ENCODE data around the gene SPATA46.

The SPATA46 gene

DNA sequence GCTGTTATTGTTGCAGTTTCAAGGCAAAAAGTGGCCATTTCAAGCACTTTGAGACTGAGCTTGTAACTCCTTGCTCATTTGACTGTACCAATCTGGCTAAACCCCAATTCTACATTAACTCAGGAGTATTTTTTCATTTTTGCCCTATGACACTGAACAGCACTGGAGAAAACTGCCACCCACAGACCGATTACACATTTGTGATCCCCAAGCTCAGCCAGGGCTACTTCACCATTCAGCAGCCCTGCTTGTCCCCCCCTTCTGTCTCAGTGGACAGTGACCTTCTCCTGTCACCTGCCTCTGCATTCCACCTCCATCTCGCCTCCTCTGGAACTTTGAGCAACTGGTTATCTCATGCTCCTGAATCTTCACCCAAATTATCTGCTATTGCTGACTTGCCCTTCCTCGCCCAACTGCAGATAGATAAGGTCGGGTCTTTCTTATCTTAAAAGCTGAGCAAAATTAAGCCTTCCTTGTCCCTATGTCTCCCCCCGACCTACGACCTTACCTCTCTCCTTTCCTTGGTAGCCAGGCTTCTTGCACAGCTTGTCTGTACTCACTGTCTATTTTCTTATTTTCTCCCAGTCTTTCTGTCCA is 25.3 kb downstream of the SPATA46 start:
- no peak for DNase-seq

DNA sequence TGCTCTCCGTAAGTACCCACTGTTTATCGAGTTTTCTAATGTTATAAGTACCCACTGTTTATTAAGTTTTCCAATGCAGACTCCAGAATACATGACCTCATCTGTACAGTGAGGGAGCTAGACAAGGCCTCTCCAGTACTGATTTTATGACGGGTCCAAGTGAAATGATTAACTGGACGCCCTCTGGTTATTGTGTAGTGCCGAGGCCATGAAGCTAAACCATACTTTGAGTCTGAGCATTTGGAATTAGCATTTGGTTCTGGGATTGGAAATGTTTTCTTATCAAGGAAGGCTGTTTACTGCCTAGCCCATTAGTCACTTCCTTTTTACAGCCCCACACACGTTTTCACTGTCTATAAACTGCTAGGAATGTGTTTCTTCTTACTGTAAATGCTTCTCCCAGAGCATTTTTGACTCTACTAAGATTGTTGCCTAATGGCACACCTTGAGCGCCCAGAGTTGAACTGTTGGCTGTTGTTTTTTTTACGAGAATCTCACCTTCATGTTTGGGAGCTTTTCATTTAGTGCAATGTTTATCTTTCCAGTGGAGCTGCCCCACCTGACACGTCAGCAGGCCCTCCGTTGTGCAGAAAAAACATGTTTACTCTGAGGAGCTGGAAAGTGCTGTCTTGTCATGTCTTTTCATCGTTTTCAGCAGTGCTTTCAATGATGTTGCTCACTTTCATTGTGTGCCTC is 26.9 kb downstream of the SPATA46 start:
- DNase-seq = no peak

DNA sequence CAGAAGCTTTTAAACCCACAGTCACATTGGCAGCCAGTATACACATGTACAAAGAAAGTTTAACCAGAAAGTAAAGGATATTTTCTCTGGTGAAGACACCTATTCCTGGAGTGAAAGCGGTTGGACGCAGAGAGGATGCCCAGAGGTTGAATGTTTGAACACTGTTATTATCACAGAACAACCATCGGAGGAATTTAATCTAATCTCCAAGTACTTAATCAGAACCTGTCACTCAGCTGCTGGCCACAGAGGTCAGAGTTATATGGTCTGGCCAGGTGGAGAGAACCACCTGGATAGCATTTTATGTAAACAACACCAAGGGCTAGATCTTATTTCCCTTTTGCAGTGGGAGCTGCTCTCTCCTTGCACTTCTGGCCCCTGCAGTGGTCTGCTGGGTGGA is 29.4 kb downstream of the SPATA46 start:
- DNase-seq = no peak

DNA sequence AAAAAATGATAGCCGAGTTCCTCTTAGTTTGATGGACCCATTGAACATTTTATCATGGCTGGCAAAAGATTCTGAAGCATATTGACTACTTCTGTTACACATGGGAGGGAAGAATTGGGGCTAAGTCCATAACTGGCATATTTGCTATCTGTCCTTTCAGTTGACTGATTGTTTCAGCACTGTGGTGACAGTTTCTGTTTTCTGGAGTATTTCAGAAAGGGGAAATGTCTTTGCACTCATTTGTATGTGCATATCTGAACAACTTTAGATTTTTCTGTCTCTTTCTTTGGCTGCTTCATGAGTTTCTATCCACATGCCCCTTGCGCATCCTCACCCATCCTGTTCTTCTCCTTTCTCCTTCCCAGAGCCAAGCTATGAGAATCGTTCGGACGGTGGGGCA is 33.2 kb downstream of the SPATA46 start:
- no peak for DNase-seq

DNA sequence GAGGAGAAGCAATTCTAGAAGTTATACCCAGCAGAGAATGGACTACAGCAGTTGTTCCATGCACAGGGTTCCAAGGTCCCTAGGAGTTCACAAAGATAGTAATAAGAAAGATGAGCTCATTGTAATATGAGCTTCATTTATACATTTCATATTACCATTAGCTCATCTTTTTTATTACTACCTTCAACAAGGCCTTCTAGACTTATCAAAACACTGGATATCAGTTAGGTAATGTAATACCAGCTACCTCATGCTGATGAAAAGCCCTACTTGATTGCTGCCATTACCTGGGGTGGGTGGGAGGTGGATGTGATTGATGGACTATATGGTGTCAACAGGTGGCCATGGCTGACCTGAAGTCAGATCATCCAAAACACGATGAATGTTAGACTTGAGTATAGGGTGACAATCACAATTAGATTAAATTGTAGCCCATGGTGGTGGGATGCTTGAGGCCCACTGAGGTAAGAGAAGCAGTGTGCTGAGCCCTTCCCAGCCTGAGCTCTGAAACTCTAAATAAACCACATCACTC is 34.1 kb downstream of the SPATA46 start:
- no peak for DNase-seq

DNA sequence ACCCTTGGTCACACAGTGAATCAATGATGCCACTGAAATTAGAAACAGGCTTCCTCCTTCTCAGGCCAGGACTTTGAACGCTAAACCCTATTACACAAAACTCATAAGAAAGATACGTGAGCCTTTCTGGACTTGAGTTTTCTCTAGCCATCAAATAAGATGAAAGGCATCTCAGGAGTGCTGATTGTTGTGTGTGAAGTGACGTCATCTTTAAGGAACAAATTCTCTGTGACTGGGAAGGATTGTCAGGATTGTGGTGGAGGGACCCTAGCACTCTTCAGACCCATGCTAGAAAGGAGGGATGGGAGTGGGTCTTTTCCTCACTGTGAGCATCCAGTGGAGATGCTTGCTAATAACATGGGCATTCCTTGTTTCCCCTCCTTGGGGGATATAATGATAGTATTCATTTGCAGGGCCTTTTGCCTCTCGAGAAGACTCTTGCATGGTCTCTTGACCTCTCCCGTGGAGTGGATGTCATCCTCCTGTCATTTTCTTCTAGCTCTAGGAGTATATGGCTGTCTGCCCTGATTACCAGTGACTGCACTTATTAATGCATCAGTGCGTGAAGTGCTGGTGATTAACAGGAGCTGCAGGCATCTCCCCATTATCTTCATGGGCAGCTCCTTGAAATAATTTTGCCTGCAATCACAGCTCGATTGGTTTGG is 39.9 kb downstream of the SPATA46 start:
- DNase-seq = no peak

DNA sequence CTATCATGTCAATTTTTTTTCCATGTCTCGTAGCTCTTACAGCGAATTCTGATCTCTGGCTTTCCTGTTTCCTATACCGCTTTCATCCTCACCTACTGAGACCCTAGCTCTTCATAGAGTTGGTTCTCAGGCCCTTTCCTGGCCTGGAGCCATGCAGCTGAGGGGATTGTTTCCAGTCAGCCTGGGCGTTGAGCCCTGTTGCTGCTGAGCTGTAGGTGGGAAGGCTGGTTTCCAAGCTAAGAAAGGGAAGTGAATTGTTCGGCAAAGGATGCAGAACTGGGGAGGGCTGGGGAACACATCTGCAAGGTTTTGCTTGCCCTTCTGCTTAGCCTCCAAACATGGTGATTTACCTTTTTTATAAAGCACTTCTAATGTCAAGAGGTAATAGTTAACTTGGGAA is 41.5 kb downstream of the SPATA46 start:
- DNase-seq = no peak

DNA sequence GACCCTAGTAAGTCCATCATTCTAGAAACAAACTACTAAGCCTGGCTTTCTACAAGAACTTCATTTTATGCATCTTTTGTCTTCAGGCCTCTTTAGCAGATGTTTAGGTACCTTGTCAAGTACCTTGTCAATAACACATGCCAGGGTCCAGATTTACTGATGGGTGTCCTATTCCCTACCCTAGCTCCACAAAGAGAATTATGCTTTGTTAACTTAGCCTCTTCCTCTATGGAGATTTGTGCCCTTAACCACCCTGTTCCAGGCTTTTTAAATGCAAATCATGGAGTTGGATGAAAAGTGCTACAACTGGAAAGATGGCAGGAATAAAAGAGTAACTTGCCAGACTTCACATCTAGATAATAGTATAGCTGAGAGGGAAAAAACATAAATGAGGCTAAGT is 42.7 kb downstream of the SPATA46 start:
- DNase-seq = no peak

DNA sequence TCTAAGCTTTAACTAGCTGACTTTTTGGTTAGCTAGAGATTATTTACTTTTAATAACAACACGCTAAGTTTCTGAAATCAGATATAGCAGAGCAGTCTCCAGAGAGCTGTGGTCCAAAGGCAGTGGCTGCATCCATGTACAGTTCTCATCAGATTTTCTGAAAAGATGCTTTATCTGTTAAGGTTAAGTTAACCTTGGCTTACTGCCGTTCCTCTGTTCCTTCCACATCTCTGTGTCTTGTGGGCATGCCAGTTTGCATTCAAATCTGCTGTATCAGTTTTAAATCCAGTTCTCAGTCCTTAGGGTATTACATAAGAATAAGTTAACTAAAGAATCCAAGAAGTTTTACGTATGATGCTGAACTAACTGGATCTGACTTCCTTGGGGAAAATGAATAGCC is 46.8 kb downstream of the SPATA46 start:
- DNase-seq = no peak

DNA sequence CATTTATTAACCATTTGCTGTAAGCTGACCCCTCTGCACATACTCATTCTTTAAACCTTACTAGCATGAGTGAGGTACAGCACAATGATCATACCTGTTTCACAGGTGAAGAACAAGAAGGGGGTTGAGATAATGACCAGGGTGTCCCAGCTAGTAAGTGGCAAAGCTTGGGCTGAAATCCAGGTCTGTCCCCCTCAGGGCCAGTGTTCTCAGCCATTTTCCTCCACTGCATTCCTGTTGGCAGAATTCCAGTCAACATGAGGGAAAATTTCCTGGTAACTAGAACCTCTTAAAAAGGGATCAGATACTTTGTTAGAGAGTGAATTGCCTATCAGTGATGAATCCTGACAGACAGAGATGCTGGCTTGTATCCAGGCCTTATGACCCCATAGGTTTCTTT is 48.1 kb downstream of the SPATA46 start:
- no peak for DNase-seq

DNA sequence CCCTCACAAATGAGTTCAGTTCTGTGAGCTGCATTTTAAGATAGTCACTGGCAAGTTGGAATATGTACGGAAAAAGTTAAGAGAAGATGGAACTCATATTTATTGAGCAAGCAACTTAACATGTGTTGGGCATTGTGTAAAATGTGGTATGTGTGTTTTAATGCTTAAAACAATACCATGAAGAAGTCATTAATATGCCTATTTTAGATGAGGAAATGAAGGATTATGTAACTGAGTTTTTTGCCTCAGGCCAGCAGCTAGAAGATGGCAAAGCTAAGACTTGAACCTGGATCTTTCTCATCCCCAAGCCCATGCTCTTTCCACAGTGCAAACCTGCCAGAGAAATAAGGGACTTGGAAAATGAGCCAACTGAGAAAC is 48.9 kb downstream of the SPATA46 start:
- DNase-seq = no peak

DNA sequence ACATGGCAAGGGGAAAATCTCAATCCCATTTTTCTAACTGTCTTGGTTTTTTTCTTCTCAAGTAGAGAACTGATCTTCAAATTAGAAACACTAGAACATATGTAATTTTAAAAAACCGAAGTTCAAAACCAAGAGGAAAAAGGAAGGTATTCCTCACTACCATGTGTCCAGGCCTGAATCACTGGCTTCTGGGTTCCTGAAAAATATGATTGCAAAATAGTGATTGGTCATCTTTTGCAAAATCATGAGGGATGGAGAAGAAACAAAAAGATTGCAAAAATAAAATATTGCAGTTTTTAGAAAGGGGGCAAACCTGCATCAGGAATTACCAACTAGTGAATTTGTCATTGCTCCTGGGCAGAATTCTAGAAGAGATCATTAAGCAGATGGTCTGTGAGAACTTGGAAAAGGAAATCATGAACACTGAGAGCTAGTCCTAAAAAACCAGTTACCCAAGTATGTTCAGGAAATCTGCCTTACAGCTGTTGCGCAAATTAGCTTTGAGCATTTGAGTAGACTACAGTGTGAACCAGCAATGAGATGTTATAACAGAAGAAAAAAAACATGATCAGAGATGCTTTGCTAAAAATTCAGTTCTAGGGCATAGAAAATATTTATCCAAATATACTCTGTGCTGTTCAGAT is 49.4 kb downstream of the SPATA46 start:
- no peak for DNase-seq

DNA sequence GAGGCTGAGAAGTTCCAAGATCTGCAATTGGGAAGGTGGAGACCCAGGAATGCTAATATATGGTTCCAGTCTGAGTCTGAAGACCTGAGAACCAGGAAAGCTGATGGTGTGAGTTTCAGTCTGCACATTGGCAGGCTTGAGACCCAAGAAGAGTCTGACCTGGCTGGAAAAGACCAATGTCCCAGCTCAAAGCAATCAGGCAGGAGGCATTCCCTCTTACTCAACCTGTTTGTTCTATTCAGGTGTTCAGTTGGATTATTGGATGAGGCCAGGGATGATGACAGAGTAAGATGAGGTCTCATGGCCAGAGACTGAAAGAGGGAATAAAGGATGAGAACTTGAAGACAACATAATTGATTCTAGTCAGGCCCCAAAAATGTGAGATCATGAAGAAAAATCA is 50.1 kb downstream of the SPATA46 start:
- DNase-seq = no peak

DNA sequence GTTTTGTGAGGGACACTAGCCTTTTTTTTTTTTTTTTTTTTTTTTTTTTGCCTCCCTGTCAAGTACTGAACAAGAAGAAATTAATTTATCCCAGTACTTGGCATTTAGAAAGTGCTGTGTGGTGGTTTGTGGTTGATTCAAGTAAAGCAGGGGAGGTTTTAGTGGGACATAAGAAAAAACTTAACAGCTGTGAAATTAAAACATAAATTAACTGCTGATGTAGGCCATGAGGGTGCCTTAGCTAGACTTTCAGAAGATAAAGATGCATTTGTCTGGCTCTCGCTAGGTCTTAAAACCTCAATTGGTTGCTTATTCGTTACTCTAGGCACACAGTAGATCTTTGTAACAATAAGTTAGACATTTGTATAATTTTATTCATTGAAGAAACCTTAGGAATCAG is 52.3 kb downstream of the SPATA46 start:
- no peak for DNase-seq
